Cortex of kidney (tissue), 1 donor: ENCODE data around the gene GSTM3.
"Not testable (repeated sequence)": the region's sequence is repeated elsewhere in the genome, so short reads cannot be mapped to it uniquely, and the experiment has no call there.

Experiments used
- DNase-seq: peaks from one replicate; lab custom pipeline; 2025; lab: John Stamatoyannopoulos, UW

The GSTM3 gene

GRCh38 chr1:109695138-109695537 is 45.7 kb downstream of the GSTM3 start:
- DNase-seq = not testable (repeated sequence)

DNA sequence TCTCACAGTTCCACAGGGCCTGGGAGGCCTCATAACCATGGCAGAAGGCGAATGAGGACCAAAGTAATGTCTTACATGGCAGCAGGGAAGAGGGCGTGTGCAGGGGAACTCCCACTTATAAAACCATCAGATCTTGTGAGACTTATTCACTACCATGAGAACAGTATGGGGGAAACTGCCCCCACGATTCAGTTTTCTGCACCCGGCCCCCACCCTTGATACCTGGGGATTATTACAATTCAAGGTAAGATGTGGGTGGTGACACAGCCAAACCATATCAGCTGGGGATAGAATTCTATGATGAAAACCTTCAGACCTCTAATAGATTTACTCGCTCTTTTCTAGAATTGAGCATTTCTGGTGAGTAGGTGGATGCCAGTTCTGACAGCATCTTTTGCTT is 46.4 kb downstream of the GSTM3 start:
- DNase-seq = not testable (repeated sequence)

GRCh38 chr1:109691759-109692158 is 49.1 kb downstream of the GSTM3 start:
- no peak for DNase-seq

GRCh38 chr1:109689844-109690405 is 50.9 kb downstream of the GSTM3 start:
- no peak for DNase-seq

- no peak for DNase-seq
Observed at GRCh38 chr1:109687641-109688499, 53.0 kb downstream of the GSTM3 start, which contains the start of gene GSTM1. Gene GSTM1, plus strand, starts transcription at chr1:109687817. Its CDS starts 57 bp downstream, at chr1:109687874.

- DNase-seq = not testable (repeated sequence)
Observed at GRCh38 chr1:109687109-109687508, 53.7 kb downstream of the GSTM3 start.

GRCh38 chr1:109685890-109686289 is 54.9 kb downstream of the GSTM3 start:
- DNase-seq = not testable (repeated sequence)

DNA sequence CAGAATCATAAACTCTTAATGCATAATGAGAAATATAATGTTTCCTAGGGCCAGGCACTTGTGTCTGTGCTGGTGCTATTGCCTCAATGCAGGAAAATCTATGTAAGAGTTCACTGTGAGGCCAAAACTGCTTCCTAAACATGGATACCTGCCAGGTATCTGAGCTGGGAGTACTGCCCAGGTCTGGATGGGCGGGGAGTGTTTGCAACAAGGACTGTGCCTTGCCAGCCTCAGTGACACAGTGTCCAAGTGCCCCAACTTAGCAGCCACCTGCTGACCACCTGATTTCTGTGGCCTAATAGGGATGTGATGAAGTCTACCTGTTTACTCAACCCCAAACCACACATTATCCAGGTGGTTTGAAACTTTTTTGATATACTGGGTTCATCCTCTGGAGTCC is 55.4 kb downstream of the GSTM3 start:
- DNase-seq = not testable (repeated sequence)

DNA sequence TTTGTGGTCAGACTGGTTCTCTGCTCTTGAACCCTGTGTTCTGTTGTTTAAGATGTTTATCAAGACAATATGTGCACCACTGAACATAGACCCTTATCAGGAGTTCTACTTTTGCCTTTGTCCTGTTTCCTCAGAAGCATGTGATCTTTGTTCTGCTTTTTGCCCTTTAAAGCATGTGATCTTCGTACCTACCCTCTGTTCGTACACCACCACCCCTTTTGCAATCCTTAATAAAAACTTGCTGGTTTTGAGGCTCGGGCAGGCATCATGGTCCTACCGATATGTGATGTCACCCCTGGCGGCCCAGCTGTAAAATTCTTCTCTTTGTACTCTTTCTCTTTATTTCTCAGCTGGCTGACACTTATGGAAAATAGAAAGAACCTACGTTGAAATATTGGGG is 56.1 kb downstream of the GSTM3 start:
- not testable (repeated sequence) for DNase-seq
